Hematopoietic multipotent progenitor cell treated with erythropoietin and hydrocortisone succinate and interleukin-3 and kit ligand, for 6 days (in vitro differentiated cells): ENCODE measurements around the gene LRP2.
"Not testable (repeated sequence)": the region's sequence is repeated elsewhere in the genome, so short reads cannot be mapped to it uniquely, and the experiment has no call there.

Source experiments
- DNase-seq: peaks from one replicate; pipeline ENCODE4 v3.0.0-alpha.2; 2015

The LRP2 gene

GRCh38 chr2:169362118-169362893 lies at the start of gene LRP2:
TSS of gene LRP2 (minus strand) at chr2:169362534. CDS start at chr2:169362399, 135 bp downstream.
- peak; percentile 23 for DNase-seq

- no peak for DNase-seq
These were observed 44.6 kb upstream of the LRP2 start for GRCh38 chr2:169406891-169407290.

- DNase-seq = not testable (repeated sequence)
These were observed 37.2 kb upstream of the LRP2 start for GRCh38 chr2:169399491-169399890.

- DNase-seq = peak; percentile 24
These were observed 35.4 kb upstream of the LRP2 start for GRCh38 chr2:169397697-169398096.

- no peak for DNase-seq
These were observed 33.6 kb upstream of the LRP2 start for GRCh38 chr2:169395821-169396374.

- no peak for DNase-seq
These were observed 30.8 kb upstream of the LRP2 start for GRCh38 chr2:169393068-169393590.

GRCh38 chr2:169391236-169391635 lies 28.9 kb upstream of the LRP2 start:
- no peak for DNase-seq

- no peak for DNase-seq
These were observed 25.8 kb upstream of the LRP2 start for GRCh38 chr2:169388161-169388560.

- DNase-seq = no peak
These were observed 24.4 kb upstream of the LRP2 start for GRCh38 chr2:169386722-169387121.

- DNase-seq = no peak
These were observed 22.5 kb upstream of the LRP2 start for GRCh38 chr2:169384816-169385215.

GRCh38 chr2:169372561-169372960 lies 10.2 kb upstream of the LRP2 start:
- DNase-seq = no peak

- DNase-seq = no peak
These were observed 3.7 kb upstream of the LRP2 start for GRCh38 chr2:169366066-169366465.

- peak; percentile 49 for DNase-seq
These were observed 2.7 kb upstream of the LRP2 start for GRCh38 chr2:169365029-169365480.

GRCh38 chr2:169363560-169364150 lies 1.3 kb upstream of the LRP2 start:
- DNase-seq = peak; percentile 62

- peak; percentile 7 for DNase-seq
These were observed 693 bp upstream of the LRP2 start for GRCh38 chr2:169362894-169363559.

- DNase-seq = peak; percentile 19
These were observed 622 bp downstream of the LRP2 start for GRCh38 chr2:169361706-169362117.

GRCh38 chr2:169360984-169361705 lies 1.2 kb downstream of the LRP2 start:
- DNase-seq = no peak

GRCh38 chr2:169358016-169358415 lies 4.3 kb downstream of the LRP2 start:
- no peak for DNase-seq

GRCh38 chr2:169354244-169354643 lies 8.1 kb downstream of the LRP2 start:
- DNase-seq = no peak

GRCh38 chr2:169351725-169352124 lies 10.6 kb downstream of the LRP2 start:
- no peak for DNase-seq

GRCh38 chr2:169349535-169349934 lies 12.8 kb downstream of the LRP2 start:
- no peak for DNase-seq

GRCh38 chr2:169348321-169349024 lies 13.9 kb downstream of the LRP2 start:
- no peak for DNase-seq
